ENCODE measurements around the gene NME4.

Gene NME4

GRCh38 chr16:356741-357140 lies 40.3 kb upstream of the NME4 start:
- TF ChIP-seq EZH2 (IDR thresholded peaks at IDR 0.05; ENCODE audit: borderline replicate concordance, low read length) (no peak), CTCF (IDR thresholded peaks at IDR 0.05; ENCODE audit: low read length) (no peak)
- H3K9me2 ChIP-seq (ENCODE audit: low read depth, low read length) = no peaks in the 10 kb centered on the region
- H4K20me1 ChIP-seq (ENCODE audit: insufficient read depth, low read length) = no peaks in the 10 kb centered on the region

GRCh38 chr16:359067-359763 lies 37.8 kb upstream of the NME4 start:
- Histone ChIP-seq H3K4me3 (ENCODE audit: low read depth, low read length, poor library complexity, severe bottlenecking) (no peak overlapping the region), H3K36me3 (ENCODE audit: insufficient read depth, low read length) (no peaks in the 10 kb centered on the region), H3F3A (ENCODE audit: insufficient read depth, low read length) (no peaks in the 10 kb centered on the region), H3K27me3 (ENCODE audit: insufficient read depth, low read length) (no peaks in the 10 kb centered on the region), H3K9ac (ENCODE audit: low read length) (no peak overlapping the region), H3K79me2 (ENCODE audit: insufficient read depth, low read length) (no peaks in the 10 kb centered on the region), H3K4me1 (ENCODE audit: insufficient read depth, low read length, severe bottlenecking) (no peaks in the 10 kb centered on the region), H3K9me2 (ENCODE audit: low read depth, low read length) (no peaks in the 10 kb centered on the region), H3K9me3 (ENCODE audit: low read length) (no peaks in the 10 kb centered on the region), H4K20me1 (ENCODE audit: insufficient read depth, low read length) (no peaks in the 10 kb centered on the region), H3K4me2 (ENCODE audit: low read length) (no peak overlapping the region), H3K27ac (ENCODE audit: low read depth, low read length, poor library complexity, severe bottlenecking) (no peak overlapping the region), H2AFZ (ENCODE audit: low read length) (no peak overlapping the region)
- no peak for TF ChIP-seq CTCF (IDR thresholded peaks at IDR 0.05; ENCODE audit: low read length)
- no peak for TF ChIP-seq EZH2 (IDR thresholded peaks at IDR 0.05; ENCODE audit: borderline replicate concordance, low read length)

More at GRCh38 chr16:356741-357140, 40.3 kb upstream of the NME4 start:
- Histone ChIP-seq H3K27ac (ENCODE audit: low read depth, low read length, poor library complexity, severe bottlenecking) (no peak overlapping the region), H3K9me3 (ENCODE audit: low read length) (no peaks in the 10 kb centered on the region), H2AFZ (ENCODE audit: low read length) (no peak overlapping the region), H3K9ac (ENCODE audit: low read length) (no peak overlapping the region), H3F3A (ENCODE audit: insufficient read depth, low read length) (no peaks in the 10 kb centered on the region), H3K4me3 (ENCODE audit: low read depth, low read length, poor library complexity, severe bottlenecking) (no peak overlapping the region), H3K36me3 (ENCODE audit: insufficient read depth, low read length) (no peaks in the 10 kb centered on the region), H3K27me3 (ENCODE audit: insufficient read depth, low read length) (no peaks in the 10 kb centered on the region), H3K4me1 (ENCODE audit: insufficient read depth, low read length, severe bottlenecking) (peaks cover 4% of the 10 kb centered on the region), H3K4me2 (ENCODE audit: low read length) (no peak overlapping the region), H3K79me2 (ENCODE audit: insufficient read depth, low read length) (0 out of 2 replicates have a peak, but pooled peaks cover under 1% of the 10 kb centered on the region)

- Histone ChIP-seq H3F3A (ENCODE audit: insufficient read depth, low read length) (no peaks in the 10 kb centered on the region), H3K9me2 (ENCODE audit: low read depth, low read length) (no peaks in the 10 kb centered on the region), H3K27me3 (ENCODE audit: insufficient read depth, low read length) (no peaks in the 10 kb centered on the region), H3K4me3 (ENCODE audit: low read depth, low read length, poor library complexity, severe bottlenecking) (no peak overlapping the region), H3K4me2 (ENCODE audit: low read length) (no peak overlapping the region), H3K4me1 (ENCODE audit: insufficient read depth, low read length, severe bottlenecking) (no peaks in the 10 kb centered on the region), H3K9ac (ENCODE audit: low read length) (no peak overlapping the region), H4K20me1 (ENCODE audit: insufficient read depth, low read length) (no peaks in the 10 kb centered on the region), H3K9me3 (ENCODE audit: low read length) (no peaks in the 10 kb centered on the region), H2AFZ (ENCODE audit: low read length) (no peak overlapping the region), H3K79me2 (ENCODE audit: insufficient read depth, low read length) (no peaks in the 10 kb centered on the region), H3K27ac (ENCODE audit: low read depth, low read length, poor library complexity, severe bottlenecking) (no peak overlapping the region), H3K36me3 (ENCODE audit: insufficient read depth, low read length) (no peaks in the 10 kb centered on the region)
- TF ChIP-seq EZH2 (IDR thresholded peaks at IDR 0.05; ENCODE audit: borderline replicate concordance, low read length) = no peak
- no peak for TF ChIP-seq CTCF (IDR thresholded peaks at IDR 0.05; ENCODE audit: low read length)
These were observed 36.9 kb upstream of the NME4 start for GRCh38 chr16:359871-360697.

All from OCI-LY1 (cell line).